IMR-90 (cell line): Measurements from ENCODE around the gene KDM3B.

Experiments
- ELK1 ChIP-seq: fragments of 150-350 bp; IDR thresholded peaks from 2 replicates; pipeline ENCODE4 v1.6.1; 2016; ENCODE audit warnings: low read depth, mild to moderate bottlenecking, low read length, moderate library complexity, borderline replicate concordance
- POLR2A ChIP-seq: IDR thresholded peaks from 2 replicates; pipeline ENCODE4 v1.6.1; 2012; ENCODE audit warnings: mild to moderate bottlenecking, low read depth, low read length
- RAD21 ChIP-seq: IDR thresholded peaks from 2 replicates; pipeline ENCODE4 v1.6.1; 2012; ENCODE audit warnings: low read length, improper control_type of control experiment

- TF ChIP-seq RAD21 (no peak), ELK1 (no peak), POLR2A (no peak)
Observed at GRCh38 chr5:138366632-138367382, 14.3 kb downstream of the KDM3B start.
